ENCODE data around the gene GALNT9.
A peak's percentile ranks its signal among the peaks of the same experiment; 100 is the strongest.

GALNT9 gene

GRCh38 chr12:132188451-132188901 lies 140.9 kb downstream of the GALNT9 start:
- Histone ChIP-seq H3K4me1 (ENCODE audit: control insufficient read depth in 1 of 2, insufficient read depth in 2 of 2, low read length in 2 of 2) (peaks cover 11 to 15% of the 10 kb centered on the region in 2 donors), H3K36me3 (ENCODE audit: control insufficient read depth in 1 of 2, insufficient read depth in 2 of 2, low read length in 2 of 2) (no peaks in the 10 kb centered on the region), H3K9ac (ENCODE audit: low read depth in 1 of 2, low read length in 2 of 2) (no peak overlapping the region), H3K4me3 (ENCODE audit: low read depth in 1 of 2, low read length in 2 of 2) (peak overlapping the region in 1 of 2 donors; percentile 78), H3K9me3 (ENCODE audit: control insufficient read depth in 1 of 2, low read length in 2 of 2) (peaks cover 0 to under 1% of the 10 kb centered on the region in 2 donors), H3K27me3 (ENCODE audit: control insufficient read depth in 1 of 2, insufficient read depth in 2 of 2, low read length in 2 of 2) (no peaks in the 10 kb centered on the region), H3K27ac (ENCODE audit: low read depth, low read length) (no peak overlapping the region)

- H3K27ac ChIP-seq (ENCODE audit: low read depth, low read length), result no peak overlapping the region
- no peaks in the 10 kb centered on the region for H3K27me3 ChIP-seq (ENCODE audit: control insufficient read depth in 1 of 2, insufficient read depth in 2 of 2, low read length in 2 of 2)
- peaks cover 11 to 15% of the 10 kb centered on the region in 2 donors for H3K4me1 ChIP-seq (ENCODE audit: control insufficient read depth in 1 of 2, insufficient read depth in 2 of 2, low read length in 2 of 2)
- H3K9me3 ChIP-seq (ENCODE audit: control insufficient read depth in 1 of 2, low read length in 2 of 2), result no peaks in the 10 kb centered on the region
- H3K4me3 ChIP-seq (ENCODE audit: low read depth in 1 of 2, low read length in 2 of 2), result no peak overlapping the region
- H3K36me3 ChIP-seq (ENCODE audit: control insufficient read depth in 1 of 2, insufficient read depth in 2 of 2, low read length in 2 of 2), result no peaks in the 10 kb centered on the region
- no peak overlapping the region for H3K9ac ChIP-seq (ENCODE audit: low read depth in 1 of 2, low read length in 2 of 2)
Measured at GRCh38 chr12:132187646-132188450, 141.5 kb downstream of the GALNT9 start.

GRCh38 chr12:132186857-132187620 lies 142.3 kb downstream of the GALNT9 start:
- H3K27ac ChIP-seq (ENCODE audit: low read depth, low read length), result no peak overlapping the region
- no peak overlapping the region for H3K9ac ChIP-seq (ENCODE audit: low read depth in 1 of 2, low read length in 2 of 2)
- no peaks in the 10 kb centered on the region for H3K36me3 ChIP-seq (ENCODE audit: control insufficient read depth in 1 of 2, insufficient read depth in 2 of 2, low read length in 2 of 2)
- no peaks in the 10 kb centered on the region for H3K9me3 ChIP-seq (ENCODE audit: control insufficient read depth in 1 of 2, low read length in 2 of 2)
- H3K4me3 ChIP-seq (ENCODE audit: low read depth in 1 of 2, low read length in 2 of 2), result no peak overlapping the region
- H3K27me3 ChIP-seq (ENCODE audit: control insufficient read depth in 1 of 2, insufficient read depth in 2 of 2, low read length in 2 of 2), result no peaks in the 10 kb centered on the region
- peaks cover 11 to 15% of the 10 kb centered on the region in 2 donors for H3K4me1 ChIP-seq (ENCODE audit: control insufficient read depth in 1 of 2, insufficient read depth in 2 of 2, low read length in 2 of 2)

GRCh38 chr12:132186208-132186856 lies 143.1 kb downstream of the GALNT9 start:
- peak overlapping the region in 1 of 2 donors; percentile 29 for H3K4me3 ChIP-seq (ENCODE audit: low read depth in 1 of 2, low read length in 2 of 2)
- no peak overlapping the region for H3K9ac ChIP-seq (ENCODE audit: low read depth in 1 of 2, low read length in 2 of 2)
- H3K27me3 ChIP-seq (ENCODE audit: control insufficient read depth in 1 of 2, insufficient read depth in 2 of 2, low read length in 2 of 2), result no peaks in the 10 kb centered on the region
- H3K27ac ChIP-seq (ENCODE audit: low read depth, low read length), result no peak overlapping the region
- H3K9me3 ChIP-seq (ENCODE audit: control insufficient read depth in 1 of 2, low read length in 2 of 2), result no peaks in the 10 kb centered on the region
- no peaks in the 10 kb centered on the region for H3K36me3 ChIP-seq (ENCODE audit: control insufficient read depth in 1 of 2, insufficient read depth in 2 of 2, low read length in 2 of 2)
- H3K4me1 ChIP-seq (ENCODE audit: control insufficient read depth in 1 of 2, insufficient read depth in 2 of 2, low read length in 2 of 2), result peaks cover 11 to 15% of the 10 kb centered on the region in 2 donors

GRCh38 chr12:132185705-132186104 lies 143.7 kb downstream of the GALNT9 start:
- H3K4me1 ChIP-seq (ENCODE audit: control insufficient read depth in 1 of 2, insufficient read depth in 2 of 2, low read length in 2 of 2), result peaks cover 8 to 11% of the 10 kb centered on the region in 2 donors
- no peaks in the 10 kb centered on the region for H3K36me3 ChIP-seq (ENCODE audit: control insufficient read depth in 1 of 2, insufficient read depth in 2 of 2, low read length in 2 of 2)
- H3K9me3 ChIP-seq (ENCODE audit: control insufficient read depth in 1 of 2, low read length in 2 of 2), result no peaks in the 10 kb centered on the region
- H3K27me3 ChIP-seq (ENCODE audit: control insufficient read depth in 1 of 2, insufficient read depth in 2 of 2, low read length in 2 of 2), result no peaks in the 10 kb centered on the region
- H3K4me3 ChIP-seq (ENCODE audit: low read depth in 1 of 2, low read length in 2 of 2), result no peak overlapping the region
- H3K9ac ChIP-seq (ENCODE audit: low read depth in 1 of 2, low read length in 2 of 2), result no peak overlapping the region
- no peak overlapping the region for H3K27ac ChIP-seq (ENCODE audit: low read depth, low read length)

GRCh38 chr12:132182711-132183365 lies 146.6 kb downstream of the GALNT9 start:
- H3K27me3 ChIP-seq (ENCODE audit: control insufficient read depth in 1 of 2, insufficient read depth in 2 of 2, low read length in 2 of 2), result peaks cover 0 to 10% of the 10 kb centered on the region in 2 donors
- H3K4me1 ChIP-seq (ENCODE audit: control insufficient read depth in 1 of 2, insufficient read depth in 2 of 2, low read length in 2 of 2), result peaks cover 0 to 4% of the 10 kb centered on the region in 2 donors
- H3K9me3 ChIP-seq (ENCODE audit: control insufficient read depth in 1 of 2, low read length in 2 of 2), result no peaks in the 10 kb centered on the region

GRCh38 chr12:132182206-132182710 lies 147.1 kb downstream of the GALNT9 start:
- Histone ChIP-seq H3K27me3 (ENCODE audit: control insufficient read depth in 1 of 2, insufficient read depth in 2 of 2, low read length in 2 of 2) (peaks cover 0 to 10% of the 10 kb centered on the region in 2 donors), H3K36me3 (ENCODE audit: control insufficient read depth in 1 of 2, insufficient read depth in 2 of 2, low read length in 2 of 2) (no peaks in the 10 kb centered on the region), H3K27ac (ENCODE audit: low read depth, low read length) (no peak overlapping the region), H3K4me1 (ENCODE audit: control insufficient read depth in 1 of 2, insufficient read depth in 2 of 2, low read length in 2 of 2) (peaks cover 0 to 4% of the 10 kb centered on the region in 2 donors), H3K4me3 (ENCODE audit: low read depth in 1 of 2, low read length in 2 of 2) (no peak overlapping the region), H3K9me3 (ENCODE audit: control insufficient read depth in 1 of 2, low read length in 2 of 2) (no peaks in the 10 kb centered on the region), H3K9ac (ENCODE audit: low read depth in 1 of 2, low read length in 2 of 2) (no peak overlapping the region)

More at GRCh38 chr12:132182711-132183365, 146.6 kb downstream of the GALNT9 start:
- H3K4me3 ChIP-seq (ENCODE audit: low read depth in 1 of 2, low read length in 2 of 2), result no peak overlapping the region
- no peaks in the 10 kb centered on the region for H3K36me3 ChIP-seq (ENCODE audit: control insufficient read depth in 1 of 2, insufficient read depth in 2 of 2, low read length in 2 of 2)
- H3K27ac ChIP-seq (ENCODE audit: low read depth, low read length), result no peak overlapping the region
- no peak overlapping the region for H3K9ac ChIP-seq (ENCODE audit: low read depth in 1 of 2, low read length in 2 of 2)

GRCh38 chr12:132181570-132182200 lies 147.7 kb downstream of the GALNT9 start:
- Histone ChIP-seq H3K4me3 (ENCODE audit: low read depth in 1 of 2, low read length in 2 of 2) (no peak overlapping the region), H3K36me3 (ENCODE audit: control insufficient read depth in 1 of 2, insufficient read depth in 2 of 2, low read length in 2 of 2) (no peaks in the 10 kb centered on the region), H3K9ac (ENCODE audit: low read depth in 1 of 2, low read length in 2 of 2) (no peak overlapping the region), H3K9me3 (ENCODE audit: control insufficient read depth in 1 of 2, low read length in 2 of 2) (no peaks in the 10 kb centered on the region), H3K27ac (ENCODE audit: low read depth, low read length) (no peak overlapping the region), H3K4me1 (ENCODE audit: control insufficient read depth in 1 of 2, insufficient read depth in 2 of 2, low read length in 2 of 2) (peaks cover 0 to 4% of the 10 kb centered on the region in 2 donors), H3K27me3 (ENCODE audit: control insufficient read depth in 1 of 2, insufficient read depth in 2 of 2, low read length in 2 of 2) (peaks cover 0 to 13% of the 10 kb centered on the region in 2 donors)

Data from duodenal mucosa (tissue), 2 donors.